Measurements from ENCODE around the gene TGFBI.

The TGFBI gene

DNA sequence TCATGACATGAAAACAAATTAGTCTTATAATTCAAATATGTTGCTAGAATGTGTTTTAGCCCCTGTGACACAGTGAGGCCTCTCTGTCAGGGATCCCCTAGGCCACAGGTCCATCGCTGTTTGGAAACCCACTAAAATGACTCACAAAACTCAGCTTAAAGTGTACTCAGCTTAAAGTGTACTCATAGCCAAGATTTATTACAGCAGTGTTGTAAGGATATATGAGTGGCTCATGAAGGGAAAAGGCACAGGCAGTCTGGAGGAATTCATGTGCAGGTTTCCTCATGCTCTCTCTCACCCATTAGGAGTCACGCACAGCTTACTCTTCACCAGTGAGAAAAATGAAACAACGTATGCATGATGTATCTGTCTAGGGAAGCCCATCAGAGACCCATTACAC lies 24.4 kb upstream of the TGFBI start:
- DNase-seq: no peak

DNA sequence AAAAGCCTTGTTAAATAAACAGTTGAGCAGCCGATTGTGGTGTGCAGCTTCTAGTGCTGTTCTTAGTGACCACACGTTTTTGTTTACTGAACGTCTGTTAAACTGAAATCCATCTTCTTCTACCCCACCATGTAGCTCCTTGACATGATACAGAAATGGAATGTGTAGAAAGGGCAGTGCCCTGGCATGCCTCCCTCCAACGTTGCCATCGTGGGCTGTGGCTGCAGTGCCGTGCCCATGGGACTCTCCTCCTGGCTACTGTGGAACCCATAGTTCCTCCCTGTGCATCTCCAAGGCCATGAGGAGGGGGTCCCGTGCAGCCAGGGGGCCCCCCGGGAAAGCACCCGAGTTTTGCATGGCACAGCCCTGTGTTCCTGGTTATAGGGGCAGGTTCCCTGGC lies 23.3 kb upstream of the TGFBI start:
- no peak for DNase-seq

DNA sequence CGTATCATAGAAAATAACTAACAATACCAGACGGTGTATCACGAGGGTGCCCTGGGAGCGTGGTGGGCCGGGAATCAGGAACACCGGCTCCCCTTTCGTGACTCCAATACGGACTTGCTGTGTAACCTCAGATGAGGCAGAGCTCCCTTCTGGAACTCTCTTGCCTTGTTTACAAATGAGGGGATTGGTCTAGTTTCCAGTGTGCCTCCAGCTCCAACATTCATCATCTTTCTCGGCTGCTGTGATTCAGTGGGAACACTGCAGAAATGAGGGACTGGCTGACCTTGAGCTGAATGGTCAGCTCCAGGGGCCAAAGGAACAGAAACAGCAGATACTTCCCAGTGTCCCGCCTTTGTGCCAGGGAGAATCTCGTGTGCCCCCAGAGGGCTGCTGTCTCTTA lies 22.6 kb upstream of the TGFBI start:
- DNase-seq: no peak

DNA sequence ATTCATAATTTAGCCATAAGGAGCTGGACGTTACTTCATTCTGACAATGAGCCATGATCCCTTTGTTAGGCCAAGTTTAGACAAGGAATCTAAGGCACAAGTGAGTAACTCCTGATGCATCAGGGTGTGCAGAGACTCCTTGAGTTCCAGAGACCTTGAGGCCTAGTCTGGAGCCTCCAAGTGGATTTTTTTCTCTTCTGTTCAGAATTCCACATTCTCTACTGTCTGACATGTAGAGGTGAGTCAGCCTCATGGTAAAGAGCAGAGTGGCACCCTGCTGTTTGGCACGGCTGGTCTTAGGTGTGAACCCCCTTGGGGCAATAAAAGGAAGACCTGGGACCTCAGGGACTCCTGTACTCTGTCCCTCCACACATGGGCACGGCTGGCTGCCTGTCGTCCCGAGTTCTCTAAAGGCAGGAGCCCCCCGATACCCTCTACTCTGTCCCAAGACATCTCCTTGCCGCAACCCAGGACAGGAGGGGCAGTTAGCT lies 22.0 kb upstream of the TGFBI start:
- no peak for DNase-seq

DNA sequence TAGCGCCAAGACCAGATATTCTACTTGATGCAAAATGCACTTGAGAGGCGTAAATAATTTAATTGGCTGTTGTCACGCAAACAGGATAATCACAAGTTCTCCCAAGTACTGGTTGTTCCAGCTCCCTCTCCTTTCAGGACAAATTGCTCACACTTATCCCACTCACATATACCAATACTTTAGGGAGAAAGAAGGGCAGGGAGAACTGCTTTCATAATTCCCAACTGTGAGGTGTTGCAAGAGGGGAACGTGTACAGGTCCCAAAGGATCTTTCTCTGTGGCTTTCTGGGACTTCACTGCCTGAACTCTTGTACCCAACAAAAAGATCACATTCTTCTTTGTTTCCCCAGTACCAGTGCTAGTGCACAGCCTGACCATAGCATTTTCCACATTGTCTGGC lies 21.5 kb upstream of the TGFBI start:
- DNase-seq: no peak

DNA sequence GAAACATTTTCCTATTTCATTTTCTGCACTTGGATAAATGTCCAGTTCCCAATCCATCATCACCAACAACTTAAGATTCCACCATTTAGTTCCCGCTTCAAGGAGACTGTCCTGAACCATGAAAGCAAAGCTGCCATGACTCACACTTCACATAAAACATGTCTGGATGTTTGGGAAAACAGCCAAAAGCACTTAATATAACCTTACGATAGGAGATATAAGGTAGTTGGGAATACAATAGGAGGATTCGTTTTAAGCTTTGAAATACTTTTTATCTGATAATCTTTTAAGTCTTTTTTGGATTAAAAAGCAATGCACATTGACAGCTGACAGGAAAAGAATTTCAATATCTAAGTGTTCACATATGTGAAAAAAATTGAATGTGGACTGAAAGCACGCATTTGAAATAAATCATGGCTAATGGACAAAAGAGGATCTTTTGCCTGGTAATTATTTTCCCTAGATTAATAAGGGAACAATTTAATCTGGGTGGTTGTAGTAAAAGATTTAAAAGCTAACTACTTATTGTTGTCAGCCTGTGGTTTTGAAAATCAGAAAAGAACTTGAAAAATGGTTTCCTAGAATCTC lies 17.3 kb upstream of the TGFBI start:
- no peak for DNase-seq

DNA sequence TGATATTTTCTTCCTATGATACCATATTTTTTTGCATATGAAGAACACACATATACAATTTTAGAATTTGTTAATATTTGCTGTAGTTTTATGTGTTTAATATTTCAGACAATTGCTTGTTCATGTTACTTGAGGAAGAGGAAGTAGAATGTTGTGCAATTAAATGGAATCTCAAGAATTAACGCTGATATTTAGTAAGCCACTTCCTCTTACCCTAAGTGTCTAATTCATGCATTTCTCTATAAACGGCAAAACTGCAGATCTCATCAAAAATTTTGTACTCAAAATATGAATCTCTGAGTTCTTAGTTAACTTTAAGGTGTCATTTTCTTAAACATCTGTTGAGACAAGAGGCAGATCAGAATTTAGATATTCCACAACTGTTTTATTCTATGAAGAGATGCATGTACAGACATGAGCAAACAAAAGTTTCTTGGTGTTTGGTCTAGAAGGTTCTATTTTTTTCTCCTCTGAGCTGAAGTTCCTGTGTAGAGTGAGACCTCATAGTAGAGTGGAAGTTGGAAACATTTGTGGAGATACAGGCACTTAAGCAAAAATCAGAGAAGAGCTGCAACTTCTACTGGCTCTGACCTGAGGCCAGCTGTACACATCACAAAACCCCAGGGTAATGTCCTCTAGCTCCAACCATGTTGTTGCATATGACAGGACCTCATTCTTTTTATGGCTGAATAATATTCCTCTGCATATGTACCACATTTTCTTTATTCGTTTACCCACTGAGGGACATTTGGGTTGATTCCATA lies 16.6 kb upstream of the TGFBI start:
- DNase-seq: no peak

DNA sequence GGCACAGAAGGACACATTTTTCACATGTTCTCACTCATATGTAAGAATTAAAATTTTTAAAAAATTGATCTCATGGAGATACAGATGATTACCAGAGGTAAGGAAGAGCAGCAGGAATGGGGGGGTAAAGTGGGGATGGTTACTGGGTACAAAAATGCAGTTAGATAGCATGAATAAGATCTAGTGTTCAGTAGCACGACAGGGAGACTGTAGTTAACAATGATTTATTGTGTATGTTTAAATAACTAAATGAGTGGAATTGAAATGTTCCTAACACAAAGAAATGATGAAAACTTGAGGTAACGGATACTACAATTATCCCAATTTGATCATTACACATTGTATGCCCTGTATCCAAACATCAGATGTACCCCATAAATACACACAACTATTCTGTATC lies 15.2 kb upstream of the TGFBI start:
- no peak for DNase-seq

DNA sequence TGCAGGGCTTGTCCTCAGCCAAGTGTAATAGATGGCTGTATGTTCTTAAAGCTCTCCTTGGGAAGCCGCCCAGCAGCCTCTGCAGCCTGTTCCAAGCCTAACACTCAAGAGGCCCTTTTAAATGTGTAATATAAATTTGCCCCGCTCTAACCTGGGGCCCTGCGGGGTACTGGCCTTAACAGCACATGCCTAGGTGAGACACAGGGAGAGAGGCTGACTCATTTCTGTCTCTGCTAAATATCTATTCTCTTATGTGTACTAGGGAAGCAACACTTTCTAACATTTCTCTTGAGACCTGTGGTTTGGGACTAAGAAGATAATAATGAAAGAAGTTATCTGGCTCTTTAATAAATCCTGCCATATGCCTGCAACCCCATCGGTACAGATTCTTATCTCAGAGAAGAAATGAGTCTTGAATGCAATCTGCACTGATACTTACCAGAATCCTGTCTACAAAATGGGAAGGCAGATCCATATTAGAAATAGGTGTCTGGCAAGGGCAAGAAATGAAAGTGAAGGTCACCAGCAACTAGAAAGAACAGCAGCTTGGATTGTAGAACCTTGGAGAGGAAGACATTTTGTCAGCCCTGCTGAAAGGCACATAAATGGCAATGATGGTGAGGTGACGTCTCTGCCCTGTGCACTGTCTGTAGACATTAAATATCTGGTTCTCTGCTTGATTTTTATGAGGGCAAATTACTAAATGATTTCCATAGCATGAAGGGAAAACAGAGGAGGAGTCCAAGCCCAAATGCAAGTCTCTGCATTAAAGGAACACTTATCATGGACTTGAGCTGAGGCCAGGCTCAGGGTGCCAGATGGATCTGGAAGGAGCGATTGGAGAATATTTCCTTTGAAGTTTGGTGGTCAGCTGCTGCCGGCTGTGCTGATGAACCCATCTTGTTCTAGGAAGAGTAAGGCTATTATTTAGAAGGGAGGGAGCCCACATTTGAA lies 14.5 kb upstream of the TGFBI start:
- no peak for DNase-seq

DNA sequence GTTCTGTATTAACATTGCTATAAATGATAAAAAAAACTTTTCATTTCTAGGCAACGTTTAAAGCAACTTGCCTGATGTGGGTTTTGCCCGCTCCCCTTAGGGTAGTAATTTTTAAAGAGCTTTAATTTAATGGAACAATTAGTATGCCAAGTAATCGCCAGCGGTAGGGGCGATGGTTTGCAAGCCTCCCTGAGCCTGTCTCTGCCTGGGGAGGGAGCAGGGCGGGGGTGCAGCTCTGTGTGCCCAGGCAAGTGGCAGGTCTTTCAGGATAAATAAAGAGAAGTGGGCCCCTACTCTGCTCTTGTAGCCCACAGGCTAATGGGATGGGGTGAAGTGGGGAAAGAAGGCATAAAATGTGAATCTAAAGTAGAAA lies 13.8 kb upstream of the TGFBI start:
- no peak for DNase-seq

DNA sequence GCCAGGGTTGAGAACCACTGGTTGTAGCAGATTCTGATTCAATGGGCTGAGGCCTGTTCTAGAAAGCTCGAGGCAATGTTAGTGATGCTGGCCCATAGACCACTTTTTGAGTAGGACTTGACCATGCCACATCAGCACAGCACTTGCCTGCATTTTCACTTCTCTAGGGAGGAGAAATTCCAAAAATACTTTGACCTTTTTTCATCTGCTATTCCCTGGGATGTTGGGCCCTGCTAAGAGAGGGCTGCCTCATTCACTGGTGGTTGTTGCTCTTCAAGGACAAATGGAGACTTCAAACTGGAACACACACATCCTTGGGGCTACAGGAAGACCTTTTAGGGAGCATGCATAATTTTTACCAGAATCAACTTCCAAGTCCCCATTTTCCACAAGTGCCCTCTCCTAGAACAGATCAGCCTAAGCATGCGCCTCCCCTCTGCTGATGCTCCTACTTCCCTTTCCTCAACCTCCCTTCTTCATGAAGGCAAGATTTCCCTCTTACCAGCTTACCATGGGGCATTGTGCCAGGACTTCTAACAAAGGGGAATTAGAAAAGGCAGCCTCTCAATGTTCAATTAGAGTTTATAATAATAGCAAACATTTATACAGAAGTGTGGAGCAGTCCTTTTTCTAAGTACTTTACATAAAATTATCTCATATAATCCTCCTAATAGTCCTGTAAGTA lies 12.7 kb upstream of the TGFBI start:
- DNase-seq: no peak

DNA sequence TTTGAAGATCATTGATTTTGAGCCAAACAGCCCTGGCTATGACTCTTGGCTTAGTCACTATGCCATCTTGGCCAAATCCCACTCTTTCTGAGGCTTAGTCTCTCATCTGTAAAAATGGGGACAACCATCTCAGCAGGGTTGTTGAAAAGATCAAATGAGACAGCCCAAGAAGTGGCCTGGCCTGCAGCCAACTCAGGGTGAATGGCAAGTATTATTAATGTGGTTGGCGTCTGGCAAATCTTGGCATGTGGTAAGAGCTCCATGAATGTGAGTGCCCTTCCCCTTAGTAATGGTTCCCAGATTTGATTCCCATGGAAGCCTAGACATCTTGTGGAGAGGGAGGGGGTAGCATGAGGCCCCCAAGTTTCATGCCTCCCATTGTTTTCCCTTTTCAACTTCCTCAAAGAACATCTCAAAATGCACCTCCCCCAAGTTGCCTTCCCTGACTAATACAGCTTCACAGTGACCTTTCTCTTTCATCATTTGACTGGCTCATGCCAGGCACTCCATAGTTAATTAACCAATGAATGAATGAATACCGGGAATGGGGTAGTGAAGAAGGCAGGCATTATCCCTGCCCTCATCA lies 11.8 kb upstream of the TGFBI start:
- peak; percentile 32 for DNase-seq

DNA sequence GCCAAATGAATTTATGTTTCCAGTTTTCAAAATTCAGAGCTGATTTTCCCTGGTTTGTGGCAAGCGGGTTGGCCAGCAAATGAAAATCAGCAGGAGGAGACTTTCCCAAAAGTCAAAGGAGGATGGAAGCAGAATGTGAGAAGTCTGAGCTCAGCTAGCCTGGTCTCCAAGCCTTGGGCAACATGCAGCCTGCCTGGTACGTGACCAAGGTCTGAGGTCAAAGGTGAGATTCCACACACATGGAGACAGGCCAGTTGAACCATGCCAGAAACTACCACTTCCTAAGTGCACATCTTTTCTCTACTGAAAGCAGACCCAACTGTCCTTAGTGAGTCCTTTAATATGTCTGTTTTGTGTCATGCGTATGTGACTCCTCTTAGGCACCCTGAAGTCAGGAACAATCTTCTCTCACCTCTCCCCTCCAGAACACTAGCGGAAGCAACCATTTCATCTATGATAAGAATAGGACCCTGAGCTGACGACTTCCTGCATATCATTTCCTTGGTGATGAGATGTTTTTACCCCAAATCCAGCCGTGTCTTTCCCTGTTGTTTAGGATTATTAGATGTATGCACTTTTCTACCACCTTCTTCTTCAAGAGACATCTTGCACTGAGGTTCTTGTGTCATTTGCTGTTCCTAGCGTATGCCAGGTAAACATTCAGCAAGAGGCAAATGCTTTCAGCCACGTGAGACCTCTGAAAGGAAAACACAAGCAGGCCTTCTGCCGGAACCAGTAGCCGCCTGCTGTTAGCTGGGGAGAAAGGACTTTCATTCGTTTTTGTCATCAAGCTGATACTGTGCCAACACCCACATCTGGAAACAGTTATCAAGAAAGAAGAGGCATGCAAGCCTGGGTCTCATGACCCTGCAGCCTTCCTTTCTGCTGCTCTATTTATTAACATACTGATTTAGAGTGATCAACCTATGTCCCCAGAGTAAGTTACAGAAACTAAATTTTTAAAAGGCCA lies 9.7 kb upstream of the TGFBI start:
- DNase-seq: no peak

DNA sequence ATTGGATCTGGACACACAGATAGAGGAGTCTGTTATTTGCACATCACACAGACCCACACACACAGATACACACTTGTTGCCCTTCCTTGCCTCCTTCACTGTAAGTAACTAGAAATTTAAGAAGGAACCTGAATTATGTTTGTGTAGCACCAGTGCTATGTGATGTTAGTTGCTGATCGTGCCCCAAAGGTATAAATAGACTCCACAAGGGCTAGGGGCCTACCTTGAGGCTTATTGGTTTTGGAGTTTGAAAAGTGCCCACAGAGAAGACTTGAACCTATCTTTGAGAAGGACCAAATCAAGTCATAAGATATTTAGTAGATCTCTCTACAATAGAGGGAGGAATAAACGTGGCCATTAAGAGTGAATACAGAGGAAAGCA lies 8.8 kb upstream of the TGFBI start:
- no peak for DNase-seq

DNA sequence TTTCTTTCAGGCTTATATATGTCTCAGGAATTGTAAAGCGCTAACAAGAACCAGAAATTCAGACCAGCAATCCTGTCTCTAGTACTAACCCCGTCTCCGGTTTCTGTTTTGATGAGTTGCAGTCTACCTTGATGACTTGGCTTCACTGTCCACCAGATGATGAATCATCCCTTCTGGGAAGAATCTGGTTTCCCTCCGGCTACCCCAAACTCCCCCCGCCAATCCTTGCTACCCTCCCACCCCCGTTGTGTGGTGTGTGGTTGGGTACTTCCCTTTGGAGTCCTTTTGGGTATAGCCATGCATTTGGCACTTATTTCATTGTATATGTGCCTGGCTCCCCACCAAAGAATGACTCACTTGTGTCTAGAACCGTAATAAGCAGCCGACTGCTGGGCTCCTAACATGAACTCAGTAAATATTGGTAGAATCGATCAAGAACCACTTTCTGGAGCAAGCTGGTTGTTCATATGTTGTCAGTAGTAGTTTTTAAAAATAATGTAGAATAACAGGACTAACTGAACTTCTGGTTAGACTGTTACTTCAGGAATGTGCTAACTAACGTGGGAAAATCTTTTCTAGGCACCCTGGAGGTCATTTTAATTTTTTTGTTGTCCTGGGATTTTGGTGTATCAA lies 8.3 kb upstream of the TGFBI start:
- no peak for DNase-seq

DNA sequence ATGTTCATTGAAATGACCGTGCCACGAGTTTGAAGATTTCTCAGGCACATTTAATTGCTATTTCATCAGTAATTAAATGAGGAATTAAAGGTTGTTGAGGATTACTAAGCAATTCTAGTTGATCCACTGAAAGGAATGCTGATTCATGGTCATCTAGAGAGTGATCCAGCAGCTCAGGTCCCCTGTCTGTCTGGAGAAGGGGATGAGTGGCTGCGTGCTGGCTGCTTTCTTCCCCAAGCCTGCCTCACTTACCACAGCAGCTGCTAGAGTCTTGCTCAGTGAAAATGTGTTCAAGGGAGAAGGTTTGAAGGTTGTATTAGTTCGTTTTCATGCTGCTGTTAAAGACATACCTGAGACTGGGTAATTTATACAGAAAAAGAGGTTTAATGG lies 7.8 kb upstream of the TGFBI start:
- DNase-seq: no peak

DNA sequence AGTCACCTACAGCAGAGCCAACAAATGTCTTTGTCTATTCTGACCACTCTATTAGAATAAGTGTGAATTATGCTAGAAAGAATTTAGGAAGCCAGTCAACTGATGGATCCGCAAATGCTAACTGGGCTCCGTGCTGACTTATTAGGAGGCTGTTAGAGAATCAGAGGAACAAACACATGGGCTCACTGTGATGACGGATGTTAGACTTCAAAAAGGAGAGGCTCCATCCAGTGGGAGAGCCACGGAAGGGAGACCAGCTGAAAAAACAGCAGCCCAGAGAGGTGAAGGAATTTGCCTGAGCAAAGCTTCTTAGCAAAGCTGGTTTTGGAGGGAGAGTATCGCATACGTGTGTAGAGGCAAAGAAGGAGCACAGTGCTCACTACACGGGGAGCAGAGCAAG lies 5.8 kb upstream of the TGFBI start:
- no peak for DNase-seq

DNA sequence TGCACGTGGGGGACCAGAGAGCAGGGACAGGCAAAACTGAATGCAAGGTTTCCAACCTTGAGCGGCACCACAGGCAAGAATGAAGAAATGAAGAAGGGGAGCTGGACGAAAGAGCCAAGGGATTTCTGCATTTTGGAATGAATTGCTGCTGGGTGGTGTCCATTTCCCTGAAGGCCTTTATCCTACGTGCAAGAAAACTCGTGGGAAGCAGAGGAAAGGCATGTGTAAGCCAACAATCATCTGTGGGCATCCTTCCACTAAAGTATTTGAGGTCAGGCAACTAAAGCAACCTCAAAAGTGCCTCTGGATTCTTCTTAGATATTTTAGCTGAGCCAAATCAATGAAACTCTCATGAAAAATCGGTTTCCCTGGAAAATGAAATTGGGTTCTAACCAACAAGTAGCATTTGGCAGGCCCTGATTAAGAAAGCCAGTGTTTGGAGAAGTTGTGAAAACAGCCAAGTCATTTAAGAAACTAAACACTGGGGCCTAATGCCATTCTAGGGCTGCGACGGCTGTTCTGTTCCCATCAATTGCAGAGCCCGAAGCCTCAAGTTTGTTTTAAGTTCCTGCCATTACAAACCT lies 4.7 kb upstream of the TGFBI start:
- no peak for DNase-seq

DNA sequence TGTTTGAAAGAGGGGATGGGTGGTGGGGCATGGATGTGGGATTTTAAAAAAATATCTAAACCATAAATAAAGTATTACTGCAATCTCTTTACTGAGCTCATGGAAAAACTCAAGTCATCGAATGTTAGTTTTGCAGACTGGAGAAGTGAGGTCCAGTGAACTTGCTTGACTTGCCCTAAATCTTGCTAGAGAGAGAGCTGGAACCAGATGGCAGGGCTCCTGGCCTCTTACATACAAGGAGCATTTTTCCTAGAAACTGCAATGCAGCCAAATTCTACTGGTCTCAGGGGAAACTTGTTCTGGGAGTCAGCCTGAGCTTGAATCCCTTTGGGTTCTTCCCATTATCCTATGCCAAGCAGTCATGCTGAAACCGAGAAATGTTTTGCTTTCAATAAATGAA lies 2.9 kb upstream of the TGFBI start:
- DNase-seq: peak; percentile 16

DNA sequence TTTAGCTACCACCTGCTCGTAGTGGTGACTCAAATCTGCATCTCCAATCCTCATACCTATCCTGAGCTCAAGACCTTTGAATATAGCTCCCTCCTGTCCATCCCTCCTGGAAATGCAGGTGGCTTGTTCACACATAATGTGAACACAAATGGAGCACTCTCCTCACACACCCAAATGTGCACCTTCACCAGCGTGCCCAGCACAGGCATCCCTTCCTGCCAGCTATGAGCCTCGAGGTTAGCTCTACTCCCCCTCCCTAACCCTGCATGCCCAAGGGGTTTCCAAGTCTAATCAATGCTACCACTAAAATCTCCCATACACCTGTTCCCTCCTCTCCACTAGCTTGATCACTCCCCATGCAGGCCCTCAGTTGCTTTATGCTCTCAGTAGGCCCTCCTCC lies 2.2 kb upstream of the TGFBI start:
- DNase-seq: peak; percentile 47

DNA sequence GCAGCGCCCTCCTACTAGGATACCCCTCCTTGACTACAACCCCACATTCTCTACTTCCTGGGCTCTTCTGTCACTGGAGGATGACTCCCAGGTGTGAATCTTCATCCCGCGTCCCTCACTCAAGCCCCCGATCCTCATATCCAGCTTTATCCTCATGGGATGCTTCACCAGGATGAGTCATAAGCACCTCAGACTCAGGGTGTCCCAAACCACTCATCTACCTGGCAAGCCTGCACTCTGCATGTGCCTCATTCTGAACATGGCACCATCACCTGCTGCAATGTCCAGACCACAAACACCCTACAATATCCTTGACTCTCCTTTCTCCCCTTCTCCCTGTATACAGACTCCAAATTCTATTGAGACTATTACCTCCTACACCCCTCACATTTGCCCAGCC lies 1.5 kb upstream of the TGFBI start:
- DNase-seq: no peak

All from NCI-H2171 treated with DMSO at 0.1 percent for 48 hours (cell line).